BJ (cell line): Measurements from ENCODE around the gene IL19. TPM values are rescaled to one million over a fixed set of nuclear protein-coding genes. Genes with fewer than 3 reads are reported as not detected.

Experiments used
- CTCF ChIA-PET: fragments of 350-600 bp; formaldehyde crosslinking; extraction: SDS; loops from one replicate; lab custom pipeline; 2021; ENCODE audit warnings: antibody characterized with exemption, inconsistent platforms; lab: Yijun Ruan, JAX
- POLR2A ChIA-PET: fragments of 300-600 bp; sonication (Branson Sonifier 250); formaldehyde crosslinking; extraction: SDS; loops from one replicate; lab custom pipeline; 2021; ENCODE audit warnings: antibody characterized with exemption; lab: Charles Lee
- DNase-seq: peaks from one replicate; pipeline ENCODE4 v3.0.0-alpha.2; 2011; ENCODE audit warnings: low read depth
- H3K27me3 ChIP-seq: 2 replicates; pipeline ENCODE4 v1.6.0; 2011; ENCODE audit warnings: low read length; ENCODE audit not compliant: control insufficient read depth, insufficient read depth
- H3K36me3 ChIP-seq: 2 replicates; pipeline ENCODE4 v1.5.1; 2011; ENCODE audit warnings: low read length; ENCODE audit not compliant: control insufficient read depth, insufficient read depth
- H3K4me3 ChIP-seq: 2 replicates; pipeline ENCODE4 v1.5.1; 2011; ENCODE audit warnings: low read depth, mild to moderate bottlenecking, control low read depth, low read length
- CTCF ChIP-seq: IDR thresholded peaks from 2 replicates; pipeline ENCODE4 v1.5.1; 2011; ENCODE audit warnings: low read depth, mild to moderate bottlenecking, control low read depth, inconsistent platforms, low read length, moderate library complexity; ENCODE audit not compliant: insufficient read depth
- polyA plus RNA-seq: library from polyadenylated mRNA; depleted of rRNA; stranded (reverse); fragments of >200 nt; gene quantifications from 2 replicates; pipeline ENCODE4 v1.2.3, GENCODE V29; 2011

The IL19 gene
- polyA plus RNA-seq, 1 experiment = not detected

DNA sequence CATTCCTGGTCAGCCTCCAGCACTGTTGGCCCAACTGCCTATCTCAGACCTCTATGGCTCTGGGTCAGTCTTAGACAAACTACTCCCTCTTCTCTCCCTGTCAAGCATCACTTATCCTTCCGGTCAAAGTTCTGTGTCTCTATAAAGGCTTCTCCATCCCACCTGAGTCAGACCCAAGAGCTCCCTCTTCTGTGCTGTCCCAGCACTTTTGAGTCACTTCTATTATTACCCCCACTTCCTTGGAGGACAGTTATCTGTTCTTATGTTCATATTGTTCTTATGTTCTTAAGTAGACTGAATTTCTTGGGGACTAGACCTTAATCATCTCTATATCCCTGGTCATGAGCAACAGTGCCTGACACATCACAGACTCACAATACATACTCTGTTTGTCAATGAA lies 30.9 kb downstream of the IL19 start:
- no peak overlapping the region for H3K4me3 ChIP-seq
- no peak for DNase-seq
- TF ChIP-seq CTCF = no peak
- H3K36me3 ChIP-seq = no peaks in the 10 kb centered on the region
- ChIA-PET CTCF (interaction anchor here (0.6 to 8.8 kb wide), 6 partner anchors 14 to 138 kb away, joined by 3 to 101 read pairs (median 5); no protein-coding TSS in a partner anchor), POLR2A (no interaction called here)
- no peaks in the 10 kb centered on the region for H3K27me3 ChIP-seq

DNA sequence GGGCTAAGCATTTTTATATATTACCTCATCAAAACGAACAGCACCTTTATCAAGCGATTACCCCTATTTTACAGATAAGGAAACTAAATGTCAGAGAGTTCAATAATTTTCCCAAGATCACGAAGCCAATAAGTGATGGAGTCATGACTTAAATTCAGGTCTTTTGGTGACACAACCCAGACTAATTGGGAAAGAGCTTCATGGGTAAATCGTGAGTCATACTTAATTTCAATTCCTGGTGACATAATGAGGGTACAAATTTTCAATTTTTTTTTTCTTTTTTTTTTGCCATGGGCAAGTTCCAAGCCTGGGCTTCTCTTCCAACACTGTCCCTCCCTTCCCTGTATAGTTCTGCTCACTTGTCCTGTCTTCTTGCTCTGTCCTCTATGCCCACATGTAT lies 31.8 kb downstream of the IL19 start:
- Histone ChIP-seq H3K27me3 (0 out of 2 replicates have a peak, but pooled peaks cover 1% of the 10 kb centered on the region), H3K36me3 (no peaks in the 10 kb centered on the region), H3K4me3 (no peak overlapping the region)
- ChIA-PET POLR2A (no interaction called here), CTCF (interaction anchor here (0.6 to 8.8 kb wide), 6 partner anchors 12 to 110 kb away, joined by 3 to 101 read pairs (median 6); no protein-coding TSS in a partner anchor)
- DNase-seq = no peak
- TF ChIP-seq CTCF = no peak

GRCh38 chr1:206803221-206803730 lies 32.7 kb downstream of the IL19 start:
- no peak for TF ChIP-seq CTCF
- H3K27me3 ChIP-seq = 0 out of 2 replicates have a peak, but pooled peaks cover 1% of the 10 kb centered on the region
- POLR2A ChIA-PET = no interaction called here

DNA sequence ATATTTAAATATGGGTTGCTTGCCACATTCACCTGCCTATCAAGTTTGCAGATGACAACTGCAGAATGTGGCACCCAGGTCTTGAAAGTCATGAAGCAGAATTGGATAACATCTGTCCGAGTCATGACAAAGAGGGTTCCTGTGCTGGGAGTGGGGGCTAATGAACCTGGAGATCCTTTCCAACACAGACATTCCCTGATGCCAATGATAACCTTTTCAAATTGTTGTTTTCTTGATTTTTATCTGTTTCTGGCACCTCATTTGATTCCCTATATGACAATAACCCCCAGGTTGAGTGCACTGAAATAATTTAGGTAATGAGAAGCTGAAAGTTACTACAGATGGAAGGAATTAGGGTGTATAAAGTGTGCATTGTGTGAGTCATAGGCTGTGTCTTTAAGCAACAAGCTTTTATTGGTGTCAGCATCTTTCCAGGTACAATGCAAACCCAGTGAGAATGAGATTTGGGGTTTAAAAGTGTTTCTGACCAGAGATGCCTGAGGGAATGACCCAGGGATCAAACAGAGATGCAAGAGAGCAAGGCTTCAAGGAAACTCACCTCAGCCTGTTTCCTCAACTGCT lies 33.7 kb downstream of the IL19 start:
- Histone ChIP-seq H3K27me3 (0 out of 2 replicates have a peak, but pooled peaks cover 1% of the 10 kb centered on the region), H3K4me3 (no peak overlapping the region), H3K36me3 (no peaks in the 10 kb centered on the region)
- DNase-seq = no peak
- ChIA-PET CTCF (interaction anchor here (1.3 to 8.8 kb wide), 7 partner anchors 12 to 140 kb away, joined by 4 to 101 read pairs (median 6); no protein-coding TSS in a partner anchor), POLR2A (no interaction called here)
- TF ChIP-seq CTCF = no peak

More at GRCh38 chr1:206803221-206803730, 32.7 kb downstream of the IL19 start:
- H3K36me3 ChIP-seq = no peaks in the 10 kb centered on the region
- CTCF ChIA-PET = interaction anchor here (1.3 to 8.8 kb wide), 7 partner anchors 11 to 139 kb away, joined by 4 to 101 read pairs (median 6); no protein-coding TSS in a partner anchor
- H3K4me3 ChIP-seq = no peak overlapping the region
- no peak for DNase-seq

DNA sequence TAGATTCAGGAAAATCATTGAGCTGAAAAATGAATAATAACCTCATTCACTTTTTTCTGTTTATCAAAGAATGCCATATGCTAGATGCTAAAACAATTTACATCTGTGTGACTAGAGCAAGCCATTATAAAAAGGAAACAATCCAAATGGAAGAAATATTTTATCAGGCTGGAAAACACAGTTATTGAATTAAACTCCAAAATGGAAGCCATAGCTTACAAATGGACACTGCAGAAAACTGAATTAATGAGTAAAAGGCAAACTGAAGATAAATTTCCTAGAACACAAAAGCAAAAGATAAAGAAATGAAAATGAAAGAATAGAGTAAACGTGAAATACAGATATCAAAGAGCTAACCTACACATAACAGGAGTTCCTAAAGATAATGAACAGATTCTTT lies 34.8 kb downstream of the IL19 start:
- H3K36me3 ChIP-seq = no peaks in the 10 kb centered on the region
- TF ChIP-seq CTCF = no peak
- DNase-seq = no peak
- ChIA-PET CTCF (interaction anchor here (1.1 to 8.8 kb wide), 5 partner anchors 66 to 107 kb away, joined by 3 to 101 read pairs (median 8); no protein-coding TSS in a partner anchor), POLR2A (no interaction called here)
- H3K27me3 ChIP-seq = 0 out of 2 replicates have a peak, but pooled peaks cover 1% of the 10 kb centered on the region
- H3K4me3 ChIP-seq = no peak overlapping the region
